Measurements from ENCODE around the gene COL13A1.

Gene COL13A1

GRCh38 chr10:69918036-69918435 lies 116.3 kb downstream of the COL13A1 start:
- no peak overlapping the region for H2AFZ ChIP-seq
- no peaks in the 10 kb centered on the region for H3K27me3 ChIP-seq (ENCODE audit: control insufficient read depth, insufficient read depth, low read length)
- H3K4me3 ChIP-seq (ENCODE audit: low read depth, low read length): no peak overlapping the region
- H3K27ac ChIP-seq: no peak overlapping the region
- H3K4me2 ChIP-seq (ENCODE audit: low read length): no peak overlapping the region
- TF ChIP-seq, protein P1, sequence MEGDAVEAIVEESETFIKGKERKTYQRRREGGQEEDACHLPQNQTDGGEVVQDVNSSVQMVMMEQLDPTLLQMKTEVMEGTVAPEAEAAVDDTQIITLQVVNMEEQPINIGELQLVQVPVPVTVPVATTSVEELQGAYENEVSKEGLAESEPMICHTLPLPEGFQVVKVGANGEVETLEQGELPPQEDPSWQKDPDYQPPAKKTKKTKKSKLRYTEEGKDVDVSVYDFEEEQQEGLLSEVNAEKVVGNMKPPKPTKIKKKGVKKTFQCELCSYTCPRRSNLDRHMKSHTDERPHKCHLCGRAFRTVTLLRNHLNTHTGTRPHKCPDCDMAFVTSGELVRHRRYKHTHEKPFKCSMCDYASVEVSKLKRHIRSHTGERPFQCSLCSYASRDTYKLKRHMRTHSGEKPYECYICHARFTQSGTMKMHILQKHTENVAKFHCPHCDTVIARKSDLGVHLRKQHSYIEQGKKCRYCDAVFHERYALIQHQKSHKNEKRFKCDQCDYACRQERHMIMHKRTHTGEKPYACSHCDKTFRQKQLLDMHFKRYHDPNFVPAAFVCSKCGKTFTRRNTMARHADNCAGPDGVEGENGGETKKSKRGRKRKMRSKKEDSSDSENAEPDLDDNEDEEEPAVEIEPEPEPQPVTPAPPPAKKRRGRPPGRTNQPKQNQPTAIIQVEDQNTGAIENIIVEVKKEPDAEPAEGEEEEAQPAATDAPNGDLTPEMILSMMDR (IDR thresholded peaks at IDR 0.05): no peak
- H3K9me3 ChIP-seq (ENCODE audit: control insufficient read depth, low read length): no peaks in the 10 kb centered on the region
- H3K79me2 ChIP-seq: no peaks in the 10 kb centered on the region
- H3K4me1 ChIP-seq: no peaks in the 10 kb centered on the region
- H3K9ac ChIP-seq: no peak overlapping the region
- no peaks in the 10 kb centered on the region for H3K36me3 ChIP-seq (ENCODE audit: control insufficient read depth, insufficient read depth, low read length)

GRCh38 chr10:69919250-69919649 lies 117.5 kb downstream of the COL13A1 start:
- Histone ChIP-seq H3K9me3 (ENCODE audit: control insufficient read depth, low read length) (no peaks in the 10 kb centered on the region), H3K27ac (no peak overlapping the region), H3K79me2 (no peaks in the 10 kb centered on the region), H3K4me2 (ENCODE audit: low read length) (no peak overlapping the region), H3K4me1 (no peaks in the 10 kb centered on the region), H3K27me3 (ENCODE audit: control insufficient read depth, insufficient read depth, low read length) (no peaks in the 10 kb centered on the region), H3K36me3 (ENCODE audit: control insufficient read depth, insufficient read depth, low read length) (no peaks in the 10 kb centered on the region), H3K9ac (no peak overlapping the region), H2AFZ (no peak overlapping the region), H3K4me3 (ENCODE audit: low read depth, low read length) (no peak overlapping the region)
- TF ChIP-seq, protein P1 (IDR thresholded peaks at IDR 0.05): no peak

GRCh38 chr10:69925111-69925510 lies 123.4 kb downstream of the COL13A1 start:
- Histone ChIP-seq H3K4me3 (ENCODE audit: low read depth, low read length) (no peak overlapping the region), H3K4me2 (ENCODE audit: low read length) (no peak overlapping the region), H3K9ac (no peak overlapping the region), H3K27me3 (ENCODE audit: control insufficient read depth, insufficient read depth, low read length) (no peaks in the 10 kb centered on the region), H3K79me2 (no peaks in the 10 kb centered on the region), H3K9me3 (ENCODE audit: control insufficient read depth, low read length) (no peaks in the 10 kb centered on the region), H3K27ac (no peak overlapping the region), H3K4me1 (no peaks in the 10 kb centered on the region), H3K36me3 (ENCODE audit: control insufficient read depth, insufficient read depth, low read length) (no peaks in the 10 kb centered on the region), H2AFZ (no peak overlapping the region)
- TF ChIP-seq, protein P1 (IDR thresholded peaks at IDR 0.05): no peak

DNA sequence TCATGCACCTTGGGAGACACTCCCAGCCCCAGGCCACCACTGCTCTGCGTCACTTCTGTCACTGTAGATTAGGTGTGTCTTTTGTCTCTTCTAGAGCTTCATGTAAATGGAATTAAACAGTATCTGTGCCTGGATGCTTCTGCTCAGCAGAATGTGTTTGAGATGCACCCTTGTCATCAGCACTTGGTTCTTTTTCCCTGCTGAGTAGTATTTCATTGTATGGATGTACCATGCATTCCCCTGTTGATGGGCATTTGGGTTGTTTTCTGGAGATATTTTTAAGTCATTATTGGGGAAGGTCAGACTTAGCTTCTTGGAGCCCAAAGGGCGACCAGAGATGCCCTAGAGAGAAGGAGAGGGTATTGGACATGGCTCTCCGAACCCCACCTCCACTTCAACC lies 126.6 kb downstream of the COL13A1 start:
- H3K36me3 ChIP-seq (ENCODE audit: control insufficient read depth, insufficient read depth, low read length): no peaks in the 10 kb centered on the region
- no peak overlapping the region for H2AFZ ChIP-seq
- no peaks in the 10 kb centered on the region for H3K27me3 ChIP-seq (ENCODE audit: control insufficient read depth, insufficient read depth, low read length)
- H3K79me2 ChIP-seq: no peaks in the 10 kb centered on the region
- H3K27ac ChIP-seq: no peak overlapping the region
- H3K4me2 ChIP-seq (ENCODE audit: low read length): no peak overlapping the region
- no peaks in the 10 kb centered on the region for H3K9me3 ChIP-seq (ENCODE audit: control insufficient read depth, low read length)
- H3K4me3 ChIP-seq (ENCODE audit: low read depth, low read length): no peak overlapping the region
- TF ChIP-seq, protein P1 (IDR thresholded peaks at IDR 0.05): no peak
- H3K4me1 ChIP-seq: no peaks in the 10 kb centered on the region
- no peak overlapping the region for H3K9ac ChIP-seq

GRCh38 chr10:69929575-69929974 lies 127.9 kb downstream of the COL13A1 start:
- TF ChIP-seq, protein P1 (IDR thresholded peaks at IDR 0.05): no peak
- no peak overlapping the region for H3K4me3 ChIP-seq (ENCODE audit: low read depth, low read length)
- no peaks in the 10 kb centered on the region for H3K79me2 ChIP-seq
- H3K27ac ChIP-seq: no peak overlapping the region
- no peak overlapping the region for H3K9ac ChIP-seq
- no peak overlapping the region for H2AFZ ChIP-seq
- H3K4me2 ChIP-seq (ENCODE audit: low read length): no peak overlapping the region
- no peaks in the 10 kb centered on the region for H3K9me3 ChIP-seq (ENCODE audit: control insufficient read depth, low read length)
- H3K27me3 ChIP-seq (ENCODE audit: control insufficient read depth, insufficient read depth, low read length): no peaks in the 10 kb centered on the region
- H3K36me3 ChIP-seq (ENCODE audit: control insufficient read depth, insufficient read depth, low read length): no peaks in the 10 kb centered on the region
- H3K4me1 ChIP-seq: no peaks in the 10 kb centered on the region
